Left lung (tissue), 10 donors: ENCODE results near the gene FSTL5. TPM values are rescaled to one million over a fixed set of nuclear protein-coding genes. Genes with fewer than 3 reads are reported as not detected.

Experiments
- ATAC-seq: fragments of 200-7000 bp; cut with Tn5 transposase; one replicate; pipeline ENCODE4 v1.9.1; 2020; ENCODE audit warnings: moderate library complexity
- DNase-seq, 4 donors: peaks; one replicate each; pipeline ENCODE4 v3.0.0-alpha.2; 2013 to 2020
- H3K27ac ChIP-seq, 2 donors: fragments of 200-600 bp; sonication (generic) in 1 of 2; one replicate each; pipeline versions ENCODE4 v1.5.0 to v1.8.0; 2020 to 2021
- H3K27me3 ChIP-seq, 2 donors: fragments of 200-600 bp; sonication (generic) in 1 of 2; one replicate each; pipeline versions ENCODE4 v1.5.0 to v1.8.0; 2020 to 2021
- H3K36me3 ChIP-seq, 2 donors: fragments of 200-600 bp; sonication (generic) in 1 of 2; one replicate each; pipeline versions ENCODE4 v1.5.0 to v1.8.0; 2020 to 2021
- H3K4me1 ChIP-seq, 2 donors: fragments of 200-600 bp; one replicate each; pipeline ENCODE4 v1.8.0; 2021
- H3K4me3 ChIP-seq, 2 donors: fragments of 200-600 bp; sonication (generic) in 1 of 2; one replicate each; pipeline versions ENCODE4 v1.5.0 to v1.8.0; 2020 to 2021; ENCODE audit warnings: mild to moderate bottlenecking in 1 of 2
- H3K9me3 ChIP-seq, 2 donors: fragments of 200-600 bp; sonication (generic) in 1 of 2; one replicate each; pipeline versions ENCODE4 v1.5.0 to v1.8.0; 2020 to 2021
- CTCF ChIP-seq, 2 donors: fragments of 200-600 bp; sonication (generic) in 1 of 2; IDR thresholded peaks; one replicate each; pipeline versions ENCODE4 v1.5.0 to v1.8.0; 2021; ENCODE audit warnings: antibody characterized with exemption in 2 of 2
- intact Hi-C, 2 donors: fragments of 100-400 bp; cut with DNase I; formaldehyde crosslinking; loops; one replicate each; pipeline versions ENCODE4 v1.11.2 to v1.14.2; 2022
- polyA plus RNA-seq, 6 donors: library from polyadenylated mRNA; unstranded; fragments of 120-200 nt; gene quantifications; one replicate each; pipeline ENCODE4 v1.2.1, GENCODE V29; 2013; ENCODE audit not compliant: insufficient read length in 6 of 6
- total RNA-seq, 2 donors: library from RNA; stranded (reverse); fragmentation: NEBNext Ultra II Directional; extraction: Animal tissue kit (Norgen Biotek cat#: 25700); gene quantifications; one replicate each; pipeline ENCODE4 v1.2.1, GENCODE V29; 2021
- donor health status: DM: no; HTN: yes; CAD: no.
- donor health status: DM: no; HTN: no; CAD: no.

The FSTL5 gene
- total and polyA plus RNA-seq, 8 donors = 0.14 to 0.60 (median 0.31) TPM; not detected in 2

DNA sequence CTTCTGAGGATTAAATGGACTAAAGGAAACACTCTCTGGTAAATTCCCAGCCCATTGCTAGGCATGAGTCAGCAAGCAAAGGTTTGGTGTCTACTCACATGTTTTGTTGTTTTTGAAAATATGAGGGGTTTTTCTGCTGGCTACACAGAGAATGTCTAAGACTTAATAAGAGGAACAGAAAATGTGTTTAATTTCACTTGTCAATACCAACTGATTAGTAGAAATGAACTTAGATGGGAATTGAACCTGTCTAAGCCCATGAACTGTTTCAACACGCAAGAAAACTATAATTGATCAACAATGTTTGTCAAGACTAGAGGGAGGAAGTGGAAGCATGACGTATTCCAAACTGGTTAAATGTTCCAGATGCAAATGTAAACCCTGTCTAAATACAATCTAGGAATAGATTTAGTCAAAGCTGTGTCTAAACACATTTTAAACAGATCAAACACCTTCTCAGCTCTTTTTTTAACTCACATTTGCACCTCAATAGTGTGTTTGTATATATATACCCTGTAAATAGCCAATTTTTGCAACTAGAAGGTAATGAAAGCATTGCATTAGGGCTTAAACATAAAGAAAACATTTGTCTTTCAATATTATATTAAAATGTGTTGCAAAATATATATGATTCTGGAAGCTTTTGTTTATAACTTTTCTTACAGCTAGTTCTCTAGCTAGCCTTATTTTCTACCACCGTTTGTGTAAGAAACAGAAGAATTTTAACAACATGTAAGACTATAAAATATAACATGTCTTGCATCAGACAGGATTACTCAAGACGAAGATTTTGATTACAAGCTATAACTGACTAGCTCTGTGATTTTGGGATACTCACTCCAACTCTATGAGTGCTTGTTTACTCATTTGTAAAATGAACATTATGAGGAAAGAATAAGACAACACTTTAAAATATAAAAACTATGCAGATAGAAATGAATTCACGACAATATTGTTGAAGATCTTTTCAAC is 607.8 kb downstream of the FSTL5 start:
- Histone ChIP-seq H3K9me3 (no peaks in the 10 kb centered on the region), H3K36me3 (no peaks in the 10 kb centered on the region), H3K27me3 (no peaks in the 10 kb centered on the region), H3K4me1 (no peaks in the 10 kb centered on the region), H3K27ac (no peak overlapping the region), H3K4me3 (no peak overlapping the region)
- intact Hi-C loops = no loop called here
- no peak for TF ChIP-seq CTCF (IDR thresholded peaks at IDR 0.05)
- DNase-seq (no peak), ATAC-seq (no peak)

- intact Hi-C loops = no loop called here
- Histone ChIP-seq H3K4me3 (no peak overlapping the region), H3K36me3 (no peaks in the 10 kb centered on the region), H3K9me3 (no peaks in the 10 kb centered on the region), H3K27me3 (no peaks in the 10 kb centered on the region), H3K27ac (no peak overlapping the region), H3K4me1 (no peaks in the 10 kb centered on the region)
- no peak for DNase-seq
- TF ChIP-seq CTCF (IDR thresholded peaks at IDR 0.05) = no peak
- no peak for ATAC-seq
Observed at GRCh38 chr4:161554372-161554990, 609.3 kb downstream of the FSTL5 start.

DNA sequence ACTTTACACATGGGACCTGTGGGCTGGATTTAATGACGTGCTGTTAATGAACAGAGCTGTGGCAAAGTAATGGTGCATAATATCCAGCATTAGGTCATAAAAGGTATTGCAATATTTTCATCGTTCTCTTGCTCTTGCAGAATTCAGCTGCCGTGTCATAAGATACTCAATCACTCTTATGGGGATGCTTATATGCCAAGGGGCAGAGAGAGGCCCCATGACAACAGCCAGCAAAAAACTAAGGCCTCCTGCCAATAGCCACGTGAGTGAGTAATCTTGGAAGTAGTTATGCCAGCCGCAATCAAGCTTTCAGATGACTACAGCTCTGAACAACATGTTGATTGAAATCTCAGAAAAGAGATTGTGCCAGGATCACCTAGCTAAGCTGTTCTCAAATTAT is 616.9 kb downstream of the FSTL5 start:
- intact Hi-C loops = no loop called here
- TF ChIP-seq CTCF (IDR thresholded peaks at IDR 0.05) = no peak
- H3K27me3 ChIP-seq = no peaks in the 10 kb centered on the region
- H3K4me3 ChIP-seq = no peak overlapping the region
- H3K36me3 ChIP-seq = no peaks in the 10 kb centered on the region
- H3K9me3 ChIP-seq = no peaks in the 10 kb centered on the region
- no peak overlapping the region for H3K27ac ChIP-seq
- ATAC-seq = no peak
- DNase-seq = no peak
- H3K4me1 ChIP-seq = no peaks in the 10 kb centered on the region

- Histone ChIP-seq H3K4me1 (no peaks in the 10 kb centered on the region), H3K9me3 (no peaks in the 10 kb centered on the region), H3K36me3 (no peaks in the 10 kb centered on the region), H3K27me3 (no peaks in the 10 kb centered on the region), H3K4me3 (no peak overlapping the region), H3K27ac (no peak overlapping the region)
- intact Hi-C loops = no loop called here
- DNase-seq = no peak
- TF ChIP-seq CTCF (IDR thresholded peaks at IDR 0.05) = no peak
- no peak for ATAC-seq
Observed at GRCh38 chr4:161540265-161540664, 623.5 kb downstream of the FSTL5 start.

- ATAC-seq (no peak), DNase-seq (no peak)
- H3K36me3 ChIP-seq = no peaks in the 10 kb centered on the region
- H3K27ac ChIP-seq = no peak overlapping the region
- intact Hi-C loops = no loop called here
- H3K27me3 ChIP-seq = no peaks in the 10 kb centered on the region
- no peak for TF ChIP-seq CTCF (IDR thresholded peaks at IDR 0.05)
- H3K4me1 ChIP-seq = no peaks in the 10 kb centered on the region
- H3K4me3 ChIP-seq = no peak overlapping the region
- no peaks in the 10 kb centered on the region for H3K9me3 ChIP-seq
Observed at GRCh38 chr4:161538941-161539340, 624.9 kb downstream of the FSTL5 start.
